HG03066 (cell line): Measurements from ENCODE around the gene PNPLA7.

ENCODE experiments used
- ATAC-seq: cut with Tn5 transposase; IDR thresholded peaks from one replicate; pipeline ENCODE4 v1.9.1; 2021; ENCODE audit warnings: low read depth; ENCODE audit not compliant: unreplicated experiment

PNPLA7 gene

GRCh38 chr9:137437691-137438590 lies 112.3 kb downstream of the PNPLA7 start:
- no peak for ATAC-seq

GRCh38 chr9:137436761-137437600 lies 113.2 kb downstream of the PNPLA7 start:
- ATAC-seq, result no peak

GRCh38 chr9:137435980-137436760 lies 114.0 kb downstream of the PNPLA7 start:
- no peak for ATAC-seq

GRCh38 chr9:137435381-137435891 lies 114.8 kb downstream of the PNPLA7 start:
- ATAC-seq, result no peak

GRCh38 chr9:137434498-137435380 lies 115.5 kb downstream of the PNPLA7 start:
- no peak for ATAC-seq

- ATAC-seq, result no peak
Observed at GRCh38 chr9:137433916-137434431, 116.2 kb downstream of the PNPLA7 start.

GRCh38 chr9:137433349-137433915 lies 116.8 kb downstream of the PNPLA7 start:
- no peak for ATAC-seq

- ATAC-seq, result no peak
Observed at GRCh38 chr9:137432687-137433348, 117.4 kb downstream of the PNPLA7 start.

GRCh38 chr9:137431416-137431931 lies 118.7 kb downstream of the PNPLA7 start:
- no peak for ATAC-seq

- ATAC-seq, result no peak
Observed at GRCh38 chr9:137430723-137431415, 119.3 kb downstream of the PNPLA7 start.

- no peak for ATAC-seq
Observed at GRCh38 chr9:137429974-137430722, 120.1 kb downstream of the PNPLA7 start.

GRCh38 chr9:137429546-137429890 lies 120.7 kb downstream of the PNPLA7 start:
- no peak for ATAC-seq

GRCh38 chr9:137428841-137429545 lies 121.2 kb downstream of the PNPLA7 start:
- no peak for ATAC-seq

GRCh38 chr9:137428311-137428630 lies 121.9 kb downstream of the PNPLA7 start:
- ATAC-seq, result no peak

GRCh38 chr9:137427454-137428310 lies 122.5 kb downstream of the PNPLA7 start:
- no peak for ATAC-seq
